ENCODE results near the gene C20orf173. TPM values are rescaled to one million over a fixed set of nuclear protein-coding genes. Genes with fewer than 3 reads are reported as not detected.
A peak's percentile ranks its signal among the peaks of the same experiment; 100 is the strongest.

The C20orf173 gene
- total and polyA plus RNA-seq, 2 donors (not counting 1 experiment from before 2014, with no cell fraction given) = not detected

GRCh38 chr20:35544436-35544835 is 15.0 kb upstream of the C20orf173 start:
- H3K9ac ChIP-seq (ENCODE audit: insufficient read depth, low read length) = no peak overlapping the region
- H3K79me2 ChIP-seq (ENCODE audit: control insufficient read depth, insufficient read depth, low read length) = peaks cover 8% of the 10 kb centered on the region
- peaks cover 2% of the 10 kb centered on the region for H3K4me1 ChIP-seq (ENCODE audit: control insufficient read depth, extremely low read depth, insufficient read depth, low read length)
- peaks cover 18% of the 10 kb centered on the region for H3K36me3 ChIP-seq (ENCODE audit: control insufficient read depth, insufficient read depth, low read length)
- H3K4me3 ChIP-seq (replicated peaks in 1 of 4; ENCODE audit: control extremely low read depth in 1 of 4, insufficient read depth in 1 of 4, low read depth in 3 of 4, low read length in 4 of 4) = no peak overlapping the region
- H4K20me1 ChIP-seq (ENCODE audit: control insufficient read depth, extremely low read depth, insufficient read depth, low read length) = no peaks in the 10 kb centered on the region
- TF ChIP-seq CTCF (conservative IDR thresholded peaks at IDR 0.05 in 1 of 2, IDR thresholded peaks at IDR 0.05 in 1 of 2; ENCODE audit: low read depth in 1 of 2, low read length in 2 of 2) = no peak
- TF ChIP-seq EZH2 (IDR thresholded peaks at IDR 0.05; ENCODE audit: low read length, missing control alignments) = no peak
- no peaks in the 10 kb centered on the region for H3K27me3 ChIP-seq (ENCODE audit: control insufficient read depth, insufficient read depth, low read length)
- DNase-seq (ENCODE audit: low read depth in 2 of 2) = no peak
- H3K4me2 ChIP-seq (ENCODE audit: extremely low read depth, insufficient read depth, low read length) = no peak overlapping the region
- H3K27ac ChIP-seq (ENCODE audit: insufficient read depth, low read length) = no peak overlapping the region
- H2AFZ ChIP-seq (ENCODE audit: low read length) = no peak overlapping the region
- no peaks in the 10 kb centered on the region for H3K9me3 ChIP-seq (ENCODE audit: control insufficient read depth, insufficient read depth, low read depth, low read length)

GRCh38 chr20:35542990-35543389 is 13.5 kb upstream of the C20orf173 start:
- Histone ChIP-seq H3K9me3 (ENCODE audit: control insufficient read depth, insufficient read depth, low read depth, low read length) (no peaks in the 10 kb centered on the region), H3K36me3 (ENCODE audit: control insufficient read depth, insufficient read depth, low read length) (peaks cover 12% of the 10 kb centered on the region), H2AFZ (ENCODE audit: low read length) (no peak overlapping the region), H3K4me2 (ENCODE audit: extremely low read depth, insufficient read depth, low read length) (peak overlapping the region; percentile 95), H3K79me2 (ENCODE audit: control insufficient read depth, insufficient read depth, low read length) (peaks cover 8% of the 10 kb centered on the region), H3K27ac (ENCODE audit: insufficient read depth, low read length) (no peak overlapping the region), H4K20me1 (ENCODE audit: control insufficient read depth, extremely low read depth, insufficient read depth, low read length) (no peaks in the 10 kb centered on the region), H3K4me3 (replicated peaks in 1 of 4; ENCODE audit: control extremely low read depth in 1 of 4, insufficient read depth in 1 of 4, low read depth in 3 of 4, low read length in 4 of 4) (peak overlapping the region in 3 of 4 experiments; percentile 74 to 91 (median 90)), H3K9ac (ENCODE audit: insufficient read depth, low read length) (no peak overlapping the region), H3K4me1 (ENCODE audit: control insufficient read depth, extremely low read depth, insufficient read depth, low read length) (peaks cover 2% of the 10 kb centered on the region), H3K27me3 (ENCODE audit: control insufficient read depth, insufficient read depth, low read length) (no peaks in the 10 kb centered on the region)
- no peak for DNase-seq (ENCODE audit: low read depth in 2 of 2)
- TF ChIP-seq CTCF (conservative IDR thresholded peaks at IDR 0.05 in 1 of 2, IDR thresholded peaks at IDR 0.05 in 1 of 2; ENCODE audit: low read depth in 1 of 2, low read length in 2 of 2) (no peak), EZH2 (IDR thresholded peaks at IDR 0.05; ENCODE audit: low read length, missing control alignments) (no peak)

- Histone ChIP-seq H3K9ac (ENCODE audit: insufficient read depth, low read length) (peak within 1 kb of the TSS; percentile 88), H3K36me3 (ENCODE audit: control insufficient read depth, insufficient read depth, low read length) (peaks cover 6% of the 10 kb centered on the region), H4K20me1 (ENCODE audit: control insufficient read depth, extremely low read depth, insufficient read depth, low read length) (no peaks in the 10 kb centered on the region), H3K27ac (ENCODE audit: insufficient read depth, low read length) (peak within 1 kb of the TSS; percentile 80), H3K4me3 (replicated peaks in 1 of 4; ENCODE audit: control extremely low read depth in 1 of 4, insufficient read depth in 1 of 4, low read depth in 3 of 4, low read length in 4 of 4) (peak within 1 kb of the TSS; percentile 74 to 98 (median 90)), H3K4me1 (ENCODE audit: control insufficient read depth, extremely low read depth, insufficient read depth, low read length) (peaks cover 2% of the 10 kb centered on the region), H3K9me3 (ENCODE audit: control insufficient read depth, insufficient read depth, low read depth, low read length) (no peaks in the 10 kb centered on the region), H2AFZ (ENCODE audit: low read length) (peak within 1 kb of the TSS; percentile 91), H3K4me2 (ENCODE audit: extremely low read depth, insufficient read depth, low read length) (peak within 1 kb of the TSS; percentile 95), H3K27me3 (ENCODE audit: control insufficient read depth, insufficient read depth, low read length) (no peaks in the 10 kb centered on the region), H3K79me2 (ENCODE audit: control insufficient read depth, insufficient read depth, low read length) (peaks cover 8% of the 10 kb centered on the region)
- peak; percentile 92 to 94 for DNase-seq (ENCODE audit: low read depth in 2 of 2)
- TF ChIP-seq CTCF (conservative IDR thresholded peaks at IDR 0.05 in 1 of 2, IDR thresholded peaks at IDR 0.05 in 1 of 2; ENCODE audit: low read depth in 1 of 2, low read length in 2 of 2) = no peak
- TF ChIP-seq EZH2 (IDR thresholded peaks at IDR 0.05; ENCODE audit: low read length, missing control alignments) = no peak
These were observed 12.6 kb upstream of the C20orf173 start, which contains the start of gene ERGIC3 for GRCh38 chr20:35541783-35542662. ERGIC3 (plus strand) TSS chr20:35542078; CDS start chr20:35542098, 20 bp downstream.

Measured in fibroblast of lung (primary cell).